A549 (cell line): ENCODE data around the gene PCDH9.

Source experiments
- CEBPB ChIP-seq, 2 experiments: fragments of >200 bp in 1 of 2; sonication (Bioruptor Twin) in 1 of 2; formaldehyde crosslinking in 1 of 2; IDR thresholded peaks; 2 replicates each; pipeline ENCODE4 v1.6.1; 2012 to 2016
- CHD2 ChIP-seq: fragments of 150-350 bp; IDR thresholded peaks from 2 replicates; pipeline ENCODE4 v1.6.1; 2014; ENCODE audit warnings: low read length; ENCODE audit not compliant: partially characterized antibody
- CTCF ChIP-seq: fragments of >200 bp; sonication (Bioruptor Twin); formaldehyde crosslinking; IDR thresholded peaks from 3 replicates; pipeline ENCODE4 v1.5.1; 2016
- HOXA7 ChIP-seq: fragments of 250-450 bp; sonication (Bioruptor Pico); IDR thresholded peaks from 2 replicates; pipeline ENCODE4 v1.5.0; 2020; ENCODE audit warnings: mild to moderate bottlenecking, moderate library complexity
- JUN ChIP-seq, 2 experiments: fragments of >200 bp; sonication (Bioruptor Twin); formaldehyde crosslinking; IDR thresholded peaks; 2 replicates in 1 of 2; 3 replicates in 1 of 2; pipeline ENCODE4 v1.6.1; 2016 to 2017
- KDM1A ChIP-seq: fragments of 200-600 bp; sonication (generic); IDR thresholded peaks from 2 replicates; pipeline ENCODE4 v1.6.1; 2016; ENCODE audit warnings: low read depth, mild to moderate bottlenecking
- MAZ ChIP-seq: fragments of 150-350 bp; IDR thresholded peaks from 2 replicates; pipeline ENCODE4 v1.6.1; 2014; ENCODE audit warnings: antibody characterized with exemption, low read depth, low read length, borderline replicate concordance
- NR3C1 ChIP-seq: fragments of >200 bp; sonication (Bioruptor Twin); formaldehyde crosslinking; IDR thresholded peaks from 3 replicates; pipeline ENCODE4 v1.6.1; 2017
- PHF8 ChIP-seq: fragments of 200-600 bp; sonication (generic); IDR thresholded peaks from 2 replicates; pipeline ENCODE4 v1.6.1; 2016; ENCODE audit warnings: low read depth, mild to moderate bottlenecking, antibody characterized with exemption, moderate library complexity, borderline replicate concordance
- RAD21 ChIP-seq, 2 experiments: fragments of >200 bp in 1 of 2; sonication (Bioruptor Twin) in 1 of 2; formaldehyde crosslinking in 1 of 2; IDR thresholded peaks in 1 of 2; conservative IDR thresholded peaks in 1 of 2; 2 replicates in 1 of 2; 3 replicates in 1 of 2; pipeline ENCODE4 v1.6.1; 2012 to 2018; ENCODE audit warnings: inconsistent platforms in 1 of 2
- RNF2 ChIP-seq: fragments of 200-600 bp; sonication (generic); IDR thresholded peaks from 2 replicates; pipeline ENCODE4 v1.6.1; 2016; ENCODE audit warnings: low read depth, mild to moderate bottlenecking, antibody characterized with exemption, moderate library complexity, borderline replicate concordance
- TFCP2L1 ChIP-seq: fragments of 250-450 bp; sonication (Bioruptor Pico); IDR thresholded peaks from 2 replicates; pipeline ENCODE4 v1.5.0; 2021; ENCODE audit warnings: mild to moderate bottlenecking

DNA sequence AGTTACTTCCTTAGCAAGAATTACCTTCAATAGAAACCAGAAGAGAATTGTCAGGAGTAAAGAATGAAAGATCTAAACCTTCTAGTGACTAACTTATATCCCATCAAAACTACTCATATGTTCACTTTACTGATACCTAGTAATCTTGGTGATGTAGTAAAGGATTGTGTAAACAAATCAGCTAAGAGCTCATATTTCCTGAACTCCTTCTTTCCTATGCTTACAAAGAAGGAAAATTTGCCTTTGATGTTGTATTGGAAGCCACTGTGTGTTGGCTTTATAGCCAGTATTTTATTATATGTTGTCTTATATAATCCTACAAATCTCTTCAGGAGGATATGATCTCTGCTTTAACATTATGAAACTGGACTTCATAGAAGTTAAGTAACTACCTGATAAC, 671.0 kb downstream of the PCDH9 start:
- TF ChIP-seq CTCF (no peak), CEBPB (IDR thresholded peaks at IDR 0.05) (no peak), RAD21 (conservative IDR thresholded peaks at IDR 0.05 in 1 of 2, IDR thresholded peaks at IDR 0.05 in 1 of 2) (no peak), NR3C1 (no peak), MAZ (no peak), CHD2 (no peak), KDM1A (no peak), PHF8 (no peak), TFCP2L1 (CRISPR knock-in tag) (no peak), JUN (IDR thresholded peaks at IDR 0.05) (no peak), RNF2 (no peak), HOXA7 (CRISPR knock-in tag) (no peak)
